ENCODE results near the gene STK32B.
"Not testable (repeated sequence)": the region's sequence is repeated elsewhere in the genome, so short reads cannot be mapped to it uniquely, and the experiment has no call there.

STK32B gene

GRCh38 chr4:5435823-5436222 lies 384.5 kb downstream of the STK32B start:
- no peak overlapping the region for H3K27ac ChIP-seq
- TF ChIP-seq CTCF (conservative IDR thresholded peaks at IDR 0.05) (no peak), ZFX (IDR thresholded peaks at IDR 0.05) (no peak)

GRCh38 chr4:5443976-5444802 lies 392.9 kb downstream of the STK32B start:
- H3K27ac ChIP-seq, result not testable (repeated sequence)

- H3K27ac ChIP-seq, result no peak overlapping the region
- TF ChIP-seq ZFX (IDR thresholded peaks at IDR 0.05) (no peak), CTCF (conservative IDR thresholded peaks at IDR 0.05) (no peak)
Measured at GRCh38 chr4:5444918-5445517, 393.7 kb downstream of the STK32B start.

GRCh38 chr4:5446595-5447226 lies 395.4 kb downstream of the STK32B start:
- TF ChIP-seq CTCF (conservative IDR thresholded peaks at IDR 0.05) (no peak), ZFX (IDR thresholded peaks at IDR 0.05) (no peak)

GRCh38 chr4:5447755-5448154 lies 396.5 kb downstream of the STK32B start:
- TF ChIP-seq ZFX (IDR thresholded peaks at IDR 0.05) (no peak), CTCF (conservative IDR thresholded peaks at IDR 0.05) (no peak)
- H3K27ac ChIP-seq, result no peak overlapping the region

More at GRCh38 chr4:5446595-5447226, 395.4 kb downstream of the STK32B start:
- H3K27ac ChIP-seq, result no peak overlapping the region

- H3K27ac ChIP-seq, result no peak overlapping the region
- no peak for TF ChIP-seq ZFX (IDR thresholded peaks at IDR 0.05)
- TF ChIP-seq CTCF (conservative IDR thresholded peaks at IDR 0.05), result no peak
Measured at GRCh38 chr4:5448221-5448620, 396.9 kb downstream of the STK32B start.

- TF ChIP-seq ZFX (IDR thresholded peaks at IDR 0.05) (no peak), CTCF (conservative IDR thresholded peaks at IDR 0.05) (no peak)
- H3K27ac ChIP-seq, result no peak overlapping the region
Measured at GRCh38 chr4:5451243-5451642, 400.0 kb downstream of the STK32B start.

Measured in C4-2B (cell line).